Smooth muscle cell (in vitro differentiated cells): ENCODE results near the gene CACNA2D3. TPM values are rescaled to one million over a fixed set of nuclear protein-coding genes. Genes with fewer than 3 reads are reported as not detected.

ENCODE experiments used
- DNase-seq: peaks from one replicate; lab custom pipeline; 2025; ENCODE audit not compliant: unreplicated experiment; lab: John Stamatoyannopoulos, UW
- H2AFZ ChIP-seq: fragments of 200-600 bp; sonication (generic); 2 replicates; pipeline ENCODE4 v1.6.0; 2016; ENCODE audit warnings: antibody characterized with exemption, low read depth, mild to moderate bottlenecking
- H3F3A ChIP-seq: fragments of 200-600 bp; sonication (generic); 2 replicates; pipeline ENCODE4 v1.6.0; 2017; ENCODE audit warnings: antibody characterized with exemption, low read depth
- H3K27ac ChIP-seq: fragments of 200-600 bp; sonication (generic); 2 replicates; pipeline ENCODE4 v1.5.1; 2016; ENCODE audit warnings: low read depth, mild to moderate bottlenecking
- H3K27me3 ChIP-seq: fragments of 200-600 bp; sonication (generic); 2 replicates; pipeline ENCODE4 v1.6.1; 2016; ENCODE audit warnings: low read depth, mild to moderate bottlenecking
- H3K36me3 ChIP-seq: fragments of 200-600 bp; sonication (generic); 2 replicates; pipeline ENCODE4 v1.5.1; 2016; ENCODE audit warnings: low read depth
- H3K4me1 ChIP-seq: fragments of 200-600 bp; sonication (generic); 2 replicates; pipeline ENCODE4 v1.5.1; 2016; ENCODE audit warnings: low read depth
- H3K4me2 ChIP-seq: fragments of 200-600 bp; sonication (generic); 2 replicates; pipeline ENCODE4 v1.6.0; 2016; ENCODE audit warnings: mild to moderate bottlenecking
- H3K4me3 ChIP-seq: fragments of 200-600 bp; sonication (generic); 2 replicates; pipeline ENCODE4 v1.5.1; 2016; ENCODE audit warnings: mild to moderate bottlenecking
- H3K79me2 ChIP-seq: fragments of 200-600 bp; sonication (generic); 2 replicates; pipeline ENCODE4 v1.6.0; 2016; ENCODE audit warnings: low read depth, mild to moderate bottlenecking
- H3K9ac ChIP-seq: fragments of 200-600 bp; sonication (generic); 2 replicates; pipeline ENCODE4 v1.6.0; 2016; ENCODE audit warnings: low read depth
- H3K9me3 ChIP-seq: fragments of 200-600 bp; sonication (generic); replicated peaks from 2 replicates; pipeline ENCODE4 v1.5.1; 2016; ENCODE audit warnings: low read depth
- H4K20me1 ChIP-seq: fragments of 200-600 bp; sonication (generic); 2 replicates; pipeline ENCODE4 v1.6.0; 2016; ENCODE audit warnings: low read depth
- CTCF ChIP-seq: fragments of 200-600 bp; sonication (generic); IDR thresholded peaks from 2 replicates; pipeline ENCODE4 v1.5.1; 2017; ENCODE audit warnings: borderline replicate concordance, mild to moderate bottlenecking, antibody characterized with exemption; ENCODE audit not compliant: insufficient read depth, poor library complexity, severe bottlenecking
- WGBS: methylation state at CpG from one replicate; pipeline ENCODE4 v1.1.7; 2016; ENCODE audit warnings: low lambda C conversion rate; 5-methylcytosine and 5-hydroxymethylcytosine counted together
- polyA plus RNA-seq: library from polyadenylated mRNA; unstranded; fragments of >200 nt; fragmentation: Nextera tagmentation; extraction: Ambion mirVana; gene quantifications from 2 replicates; pipeline ENCODE4 v1.2.1, GENCODE V29; 2016
- total RNA-seq: library from RNA; depleted of rRNA; stranded (reverse); fragments of >200 nt; gene quantifications from 2 replicates; pipeline ENCODE4 v1.2.3, GENCODE V29; 2014

CACNA2D3 gene
- total and polyA plus RNA-seq, 2 experiments from 2014 or later: 0.15 to 0.90 TPM

DNA sequence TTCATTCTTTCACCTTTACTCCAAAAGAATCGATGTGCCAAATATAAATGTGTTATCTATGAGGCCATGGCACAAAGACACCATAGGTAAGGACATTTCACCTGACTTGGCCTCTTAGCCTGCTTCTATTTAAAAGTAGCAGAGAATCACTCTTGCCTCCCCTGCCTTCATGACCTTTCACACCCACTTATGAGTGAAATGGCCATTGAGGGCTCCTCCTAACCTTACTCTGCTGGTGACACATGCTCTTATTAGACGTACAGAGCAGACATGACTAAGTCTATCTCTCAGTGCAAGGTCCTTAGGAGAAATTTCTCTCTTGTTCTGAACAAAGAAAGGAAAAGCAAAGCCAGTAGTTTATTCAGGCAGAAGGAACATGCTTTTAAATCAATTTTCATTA is 654.8 kb downstream of the CACNA2D3 start:
- DNase-seq: no peak
- TF ChIP-seq CTCF: no peak

DNA sequence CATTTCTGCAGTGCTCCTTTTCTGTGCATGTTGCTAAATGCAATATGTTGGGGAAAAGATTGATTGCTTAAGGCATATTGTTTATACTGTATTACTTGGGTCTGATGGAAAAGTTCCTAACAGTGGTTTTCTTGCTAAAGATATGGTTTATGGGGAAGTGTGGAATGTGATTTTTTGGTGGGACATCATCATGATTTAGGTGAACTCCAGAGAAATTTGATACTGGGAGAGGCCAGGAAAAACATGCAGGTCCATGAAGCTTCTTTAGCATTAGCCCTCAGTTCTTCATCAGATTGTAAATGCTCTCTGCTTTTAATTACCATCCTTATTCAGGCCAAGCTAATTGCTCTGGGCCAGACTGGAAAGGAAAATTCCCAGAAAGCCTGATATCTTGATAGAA is 658.0 kb downstream of the CACNA2D3 start:
- Histone ChIP-seq H3K4me1 (peaks cover 5% of the 10 kb centered on the region), H3K27me3 (no peaks in the 10 kb centered on the region), H3K9me3 (no peaks in the 10 kb centered on the region), H2AFZ (no peak overlapping the region), H3K9ac (no peak overlapping the region), H3K4me3 (no peak overlapping the region), H3K36me3 (no peaks in the 10 kb centered on the region), H3K79me2 (no peaks in the 10 kb centered on the region), H3K27ac (no peak overlapping the region), H4K20me1 (no peaks in the 10 kb centered on the region), H3K4me2 (no peak overlapping the region), H3F3A (no peaks in the 10 kb centered on the region)
- DNase-seq: no peak
- no peak for TF ChIP-seq CTCF

More for the DNA sequence above, 654.8 kb downstream of the CACNA2D3 start:
- Histone ChIP-seq H4K20me1 (no peaks in the 10 kb centered on the region), H3K27ac (no peak overlapping the region), H3F3A (no peaks in the 10 kb centered on the region), H3K4me3 (no peak overlapping the region), H3K27me3 (no peaks in the 10 kb centered on the region), H3K4me2 (no peak overlapping the region), H3K79me2 (no peaks in the 10 kb centered on the region), H3K9ac (no peak overlapping the region), H3K4me1 (peaks cover 19% of the 10 kb centered on the region), H3K9me3 (no peaks in the 10 kb centered on the region), H3K36me3 (no peaks in the 10 kb centered on the region), H2AFZ (no peak overlapping the region)
- WGBS: 70% methylated on average over 2 of the region's 2 CpGs

DNA sequence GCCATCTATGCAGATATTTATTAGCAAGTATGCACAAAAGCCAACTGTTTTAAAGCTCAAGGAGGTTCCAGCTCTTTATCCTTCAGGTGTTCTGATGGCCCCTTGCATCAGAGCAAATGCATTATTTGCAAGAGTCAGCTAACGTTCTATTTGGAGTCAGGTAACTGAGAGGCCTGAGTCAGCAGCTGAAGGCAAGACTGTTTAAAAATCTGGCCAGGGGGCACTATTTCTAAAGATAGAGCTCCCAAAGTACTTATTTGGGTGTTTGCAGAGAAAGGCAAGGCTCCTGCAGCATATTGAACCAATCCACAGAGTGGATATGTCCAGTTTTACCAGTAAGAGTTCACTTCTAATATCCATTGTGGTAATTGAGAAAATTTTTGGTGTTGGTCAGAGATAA is 659.4 kb downstream of the CACNA2D3 start:
- Histone ChIP-seq H3K36me3 (no peaks in the 10 kb centered on the region), H3K4me3 (no peak overlapping the region), H3K79me2 (no peaks in the 10 kb centered on the region), H3K27me3 (no peaks in the 10 kb centered on the region), H3K9ac (no peak overlapping the region), H4K20me1 (no peaks in the 10 kb centered on the region), H3F3A (no peaks in the 10 kb centered on the region), H3K4me2 (no peak overlapping the region), H3K9me3 (no peaks in the 10 kb centered on the region), H3K4me1 (peaks cover 5% of the 10 kb centered on the region), H3K27ac (no peak overlapping the region), H2AFZ (no peak overlapping the region)
- 61% methylated on average over 1 of the region's 1 CpG for WGBS
- DNase-seq: no peak
- no peak for TF ChIP-seq CTCF

DNA sequence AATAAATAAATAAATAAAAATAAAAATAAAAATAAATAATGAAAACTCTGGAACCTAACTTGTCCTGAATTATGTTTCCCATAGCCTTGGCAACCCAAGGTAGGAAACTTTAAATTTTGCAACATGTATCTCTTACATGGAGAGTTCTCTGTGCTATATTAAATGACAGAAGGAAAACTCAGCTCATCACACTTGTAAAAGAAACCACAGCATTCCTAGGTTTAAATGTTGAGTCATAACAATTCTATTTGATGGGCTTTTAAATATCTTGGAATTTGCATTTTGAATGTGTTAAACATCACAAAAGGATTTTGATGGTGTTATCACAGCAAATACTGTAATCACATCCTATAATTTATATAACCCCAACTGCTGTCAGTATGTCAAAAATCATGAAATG is 661.3 kb downstream of the CACNA2D3 start:
- H3K9me3 ChIP-seq: no peaks in the 10 kb centered on the region
- no peak overlapping the region for H3K4me2 ChIP-seq
- H3K36me3 ChIP-seq: no peaks in the 10 kb centered on the region
- peaks cover 5% of the 10 kb centered on the region for H3K4me1 ChIP-seq
- no peaks in the 10 kb centered on the region for H3K79me2 ChIP-seq
- H2AFZ ChIP-seq: no peak overlapping the region
- H3F3A ChIP-seq: no peaks in the 10 kb centered on the region
- no peak overlapping the region for H3K9ac ChIP-seq
- DNase-seq: no peak
- H3K4me3 ChIP-seq: no peak overlapping the region
- H4K20me1 ChIP-seq: no peaks in the 10 kb centered on the region
- H3K27me3 ChIP-seq: no peaks in the 10 kb centered on the region
- no peak overlapping the region for H3K27ac ChIP-seq
- TF ChIP-seq CTCF: no peak
